HepG2 (cell line): ENCODE results near the gene LUC7L. TPM values are rescaled to one million over a fixed set of nuclear protein-coding genes. Genes with fewer than 3 reads are reported as not detected.
A peak's percentile ranks its signal among the peaks of the same experiment; 100 is the strongest.

ENCODE experiments used
- ATF1 ChIP-seq: IDR thresholded peaks from 2 replicates; pipeline ENCODE4 v1.6.1; 2016; ENCODE audit warnings: mild to moderate bottlenecking, control low read depth
- BRF2 ChIP-seq: sonication (generic); formaldehyde crosslinking; IDR thresholded peaks from 2 replicates; pipeline ENCODE4 v1.8.1; 2022; ENCODE audit warnings: mild to moderate bottlenecking, missing genetic modification reagents
- CENPX ChIP-seq: sonication (generic); formaldehyde crosslinking; IDR thresholded peaks from 2 replicates; pipeline ENCODE4 v1.9.0; 2021; ENCODE audit warnings: mild to moderate bottlenecking, missing genetic modification reagents, moderate library complexity
- ELF1 ChIP-seq: sonication (generic); formaldehyde crosslinking; IDR thresholded peaks from 2 replicates; pipeline ENCODE4 v1.4.0; 2020; ENCODE audit warnings: missing genetic modification reagents
- MTERF4 ChIP-seq: sonication (generic); formaldehyde crosslinking; IDR thresholded peaks from 2 replicates; pipeline ENCODE4 v1.8.0; 2023; ENCODE audit warnings: mild to moderate bottlenecking, missing genetic modification reagents
- MXD1 ChIP-seq: sonication (generic); formaldehyde crosslinking; IDR thresholded peaks from 2 replicates; pipeline ENCODE4 v1.4.0; 2020; ENCODE audit warnings: mild to moderate bottlenecking, missing genetic modification reagents
- NFRKB ChIP-seq: fragments of 450-650 bp; IDR thresholded peaks from 2 replicates; pipeline ENCODE4 v1.6.1; 2017
- NR2F1 ChIP-seq, 2 experiments: fragments of 450-650 bp in 1 of 2; formaldehyde crosslinking in 1 of 2; IDR thresholded peaks; 2 replicates each; pipeline versions ENCODE4 v1.5.0 to v1.6.1; 2016 to 2020; ENCODE audit warnings: mild to moderate bottlenecking in 1 of 2, missing compliant biosample characterization in 1 of 2, missing genetic modification reagents in 1 of 2, moderate library complexity in 1 of 2
- REPIN1 ChIP-seq: sonication (generic); formaldehyde crosslinking; IDR thresholded peaks from 2 replicates; pipeline ENCODE4 v1.8.0; 2022; ENCODE audit warnings: missing genetic modification reagents, low read depth, mild to moderate bottlenecking, borderline replicate concordance
- TCF12 ChIP-seq, 2 experiments: fragments of 450-650 bp in 1 of 2; sonication (generic) in 1 of 2; formaldehyde crosslinking in 1 of 2; IDR thresholded peaks; 2 replicates each; pipeline versions ENCODE4 v1.6.1 to v1.8.0; 2017 to 2022; ENCODE audit warnings: antibody characterized with exemption in 1 of 2, mild to moderate bottlenecking in 1 of 2, missing genetic modification reagents in 1 of 2, moderate library complexity in 1 of 2
- TERF1 ChIP-seq: sonication (generic); formaldehyde crosslinking; IDR thresholded peaks from 2 replicates; pipeline ENCODE4 v1.8.0; 2022; ENCODE audit warnings: mild to moderate bottlenecking, missing genetic modification reagents, moderate library complexity
- ZBTB1 ChIP-seq: sonication (generic); formaldehyde crosslinking; IDR thresholded peaks from 2 replicates; pipeline ENCODE4 v1.4.0; 2020; ENCODE audit warnings: missing genetic modification reagents, borderline replicate concordance
- ZNF136 ChIP-seq: sonication (generic); formaldehyde crosslinking; IDR thresholded peaks from 2 replicates; pipeline ENCODE4 v1.8.1; 2022; ENCODE audit warnings: low read depth, mild to moderate bottlenecking, moderate library complexity, missing genetic modification reagents
- ZNF44 ChIP-seq: sonication (generic); formaldehyde crosslinking; IDR thresholded peaks from 2 replicates; pipeline ENCODE4 v1.5.1; 2020; ENCODE audit warnings: mild to moderate bottlenecking, missing genetic modification reagents
- ZNF569 ChIP-seq: sonication (generic); formaldehyde crosslinking; IDR thresholded peaks from 2 replicates; pipeline ENCODE4 v1.5.0; 2020; ENCODE audit warnings: mild to moderate bottlenecking, missing genetic modification reagents, moderate library complexity, borderline replicate concordance
- ZNF615 ChIP-seq: sonication (generic); formaldehyde crosslinking; IDR thresholded peaks from 2 replicates; pipeline ENCODE4 v1.5.0; 2020; ENCODE audit warnings: mild to moderate bottlenecking, missing genetic modification reagents, borderline replicate concordance
- ZNF691 ChIP-seq: sonication (generic); formaldehyde crosslinking; IDR thresholded peaks from 2 replicates; pipeline ENCODE4 v1.4.0; 2020; ENCODE audit warnings: missing genetic modification reagents, low read depth, mild to moderate bottlenecking, borderline replicate concordance
- ZNF704 ChIP-seq: sonication (generic); formaldehyde crosslinking; IDR thresholded peaks from 2 replicates; pipeline ENCODE4 v1.8.1; 2023; ENCODE audit warnings: mild to moderate bottlenecking, inconsistent platforms, moderate library complexity, missing genetic modification reagents, borderline replicate concordance
- ZNF720 ChIP-seq: sonication (generic); formaldehyde crosslinking; IDR thresholded peaks from 2 replicates; pipeline ENCODE4 v1.4.0; 2020; ENCODE audit warnings: missing genetic modification reagents
- ZNF775 ChIP-seq: sonication (generic); formaldehyde crosslinking; IDR thresholded peaks from 2 replicates; pipeline ENCODE4 v1.4.0; 2020; ENCODE audit warnings: missing genetic modification reagents, mild to moderate bottlenecking, moderate library complexity, borderline replicate concordance
- ZNF790 ChIP-seq: sonication (generic); formaldehyde crosslinking; IDR thresholded peaks from 2 replicates; pipeline ENCODE4 v1.8.0; 2022; ENCODE audit warnings: missing genetic modification reagents, mild to moderate bottlenecking, borderline replicate concordance
- ZNF792 ChIP-seq: IDR thresholded peaks from 2 replicates; pipeline ENCODE4 v1.6.1; 2016
- ZNF891 ChIP-seq: sonication (generic); formaldehyde crosslinking; IDR thresholded peaks from 2 replicates; pipeline ENCODE4 v1.5.0; 2020; ENCODE audit warnings: mild to moderate bottlenecking, missing genetic modification reagents
- polyA plus RNA-seq, 8 experiments: library from polyadenylated mRNA; depleted of rRNA in 3 of 8; stranded (reverse) in 7 of 8; unstranded in 1 of 8; fragments of >200 nt; fragmentation: Illumina TruSeq in 4 of 8; extraction: Trizol in 4 of 8; gene quantifications; 2 replicates each; pipeline versions ENCODE4 v1.2.1 to v1.2.3, GENCODE V29; 2011 to 2016; ENCODE audit warnings: low read depth in 4 of 8, missing spikeins in 1 of 8, mixed read lengths in 1 of 8; ENCODE audit not compliant: insufficient read depth in 1 of 8
- total RNA-seq, 5 experiments: library from RNA; depleted of rRNA; stranded (reverse); fragments of >200 nt; fragmentation: Illumina TruSeq; extraction: Trizol; gene quantifications; 2 replicates each; pipeline ENCODE4 v1.2.3, GENCODE V29; 2016; ENCODE audit warnings: low read depth in 1 of 5

Gene LUC7L
- total and polyA plus RNA-seq, 2 of the 13 experiments (the other 11 are each of a cell fraction or from before 2014, with no cell fraction given) = 48.7 to 56.9 TPM

GRCh38 chr16:180681-181564 is 48.3 kb downstream of the LUC7L start (continued):
- TF ChIP-seq ZNF704 (CRISPR knock-in tag) (peak; percentile 99), ZNF891 (CRISPR knock-in tag) (peak; percentile 98), TCF12 (IDR thresholded peaks at IDR 0.05) (no peak), TCF12 (CRISPR knock-in tag; IDR thresholded peaks at IDR 0.05) (peak; percentile 79; the same call in 1 of the 2 replicates), ELF1 (CRISPR knock-in tag) (peak; percentile 56; the same call in 1 of the 2 replicates), ZNF136 (CRISPR knock-in tag) (peak; percentile 71; the same call in 1 of the 2 replicates), MTERF4 (peak; percentile 99), ZNF720 (CRISPR knock-in tag) (peak; percentile 75), ZNF615 (peak; percentile 88), ZNF792 (peak; percentile 92), MXD1 (CRISPR knock-in tag) (peak; percentile 99), TERF1 (CRISPR knock-in tag) (peak; percentile 98), NR2F1 (CRISPR knock-in tag; IDR thresholded peaks at IDR 0.05) (no peak), ATF1 (CRISPR knock-in tag) (no peak), ZNF44 (CRISPR knock-in tag) (peak; percentile 98), NFRKB (no peak), ZNF569 (no peak; the same call in 1 of the 2 replicates), ZNF775 (CRISPR knock-in tag) (peak; percentile 94), CENPX (CRISPR knock-in tag) (no peak), BRF2 (CRISPR knock-in tag) (peak; percentile 96), ZNF691 (CRISPR knock-in tag) (peak; percentile 99), REPIN1 (CRISPR knock-in tag) (peak; percentile 98), ZBTB1 (CRISPR knock-in tag) (peak; percentile 75), ZNF790 (CRISPR knock-in tag) (peak; percentile 98; the same call in 1 of the 2 replicates)
